ENCODE results near the gene CNTNAP5. TPM values are rescaled to one million over a fixed set of nuclear protein-coding genes. Genes with fewer than 3 reads are reported as not detected.

Gene CNTNAP5
- total and polyA plus RNA-seq, 3 donors from 2014 or later, result 0.29 to 0.39 (median 0.31) TPM

DNA sequence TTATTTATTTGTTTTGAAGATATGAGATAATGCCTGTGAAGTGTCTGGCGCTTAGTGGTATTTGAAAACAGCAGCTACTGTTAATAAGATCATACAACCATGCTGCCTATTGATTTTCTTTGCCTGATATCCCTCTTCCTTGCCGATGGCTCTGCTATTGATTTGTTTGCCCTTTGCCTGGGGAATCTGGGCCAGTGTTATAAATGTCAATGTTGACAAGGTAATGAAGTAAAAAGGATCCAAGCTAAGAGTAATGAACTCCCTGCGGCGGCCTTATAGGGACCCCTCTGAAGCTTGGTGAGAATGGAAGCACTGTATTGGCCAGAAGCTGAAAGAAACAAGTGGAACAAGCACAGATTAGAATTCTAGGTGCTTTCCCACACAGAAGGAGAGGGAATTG is 854.6 kb downstream of the CNTNAP5 start:
- WGBS, 2 donors, result 87 to 88% methylated on average over 4 of the region's 4 CpGs
- H3K4me3 ChIP-seq, result no peak overlapping the region
- no peak for DNase-seq
- TF ChIP-seq POLR2A (IDR thresholded peaks at IDR 0.05), result no peak
- TF ChIP-seq CTCF (IDR thresholded peaks at IDR 0.05), result no peak
- intact Hi-C loops (cut with DNase I; ENCODE audit: low total_unique reads), result no loop called here
- H3K36me3 ChIP-seq (ENCODE audit: low read depth, missing control alignments), result no peaks in the 10 kb centered on the region
- no peaks in the 10 kb centered on the region for H3K4me1 ChIP-seq
- no peak overlapping the region for H3K27ac ChIP-seq
- no peaks in the 10 kb centered on the region for H3K27me3 ChIP-seq
- H3K9me3 ChIP-seq, result no peaks in the 10 kb centered on the region

GRCh38 chr2:124880995-124881394 is 855.9 kb downstream of the CNTNAP5 start:
- H3K9me3 ChIP-seq, result no peaks in the 10 kb centered on the region
- intact Hi-C loops (cut with DNase I; ENCODE audit: low total_unique reads), result no loop called here
- H3K4me1 ChIP-seq, result no peaks in the 10 kb centered on the region
- no peak overlapping the region for H3K4me3 ChIP-seq
- peak; percentile 33 for DNase-seq
- TF ChIP-seq CTCF (IDR thresholded peaks at IDR 0.05) (no peak), POLR2A (IDR thresholded peaks at IDR 0.05) (no peak)
- no peaks in the 10 kb centered on the region for H3K27me3 ChIP-seq
- H3K36me3 ChIP-seq (ENCODE audit: low read depth, missing control alignments), result no peaks in the 10 kb centered on the region
- H3K27ac ChIP-seq, result no peak overlapping the region
- WGBS, 2 donors, result 45 to 49% methylated on average over 2 of the region's 2 CpGs

GRCh38 chr2:124882423-124882822 is 857.3 kb downstream of the CNTNAP5 start:
- no peaks in the 10 kb centered on the region for H3K36me3 ChIP-seq (ENCODE audit: low read depth, missing control alignments)
- H3K4me1 ChIP-seq, result no peaks in the 10 kb centered on the region
- no peak overlapping the region for H3K4me3 ChIP-seq
- no peak for TF ChIP-seq POLR2A (IDR thresholded peaks at IDR 0.05)
- no peak for TF ChIP-seq CTCF (IDR thresholded peaks at IDR 0.05)
- intact Hi-C loops (cut with DNase I; ENCODE audit: low total_unique reads), result no loop called here
- DNase-seq, result no peak
- H3K27ac ChIP-seq, result no peak overlapping the region
- H3K9me3 ChIP-seq, result no peaks in the 10 kb centered on the region
- WGBS, 2 donors, result 65 to 68% methylated on average over 3 of the region's 3 CpGs
- no peaks in the 10 kb centered on the region for H3K27me3 ChIP-seq

- 88 to 98% methylated on average over 5 of the region's 5 CpGs for WGBS, 2 donors
- no peaks in the 10 kb centered on the region for H3K36me3 ChIP-seq (ENCODE audit: low read depth, missing control alignments)
- H3K4me1 ChIP-seq, result no peaks in the 10 kb centered on the region
- TF ChIP-seq POLR2A (IDR thresholded peaks at IDR 0.05) (no peak), CTCF (IDR thresholded peaks at IDR 0.05) (no peak)
- H3K4me3 ChIP-seq, result no peak overlapping the region
- no peak overlapping the region for H3K27ac ChIP-seq
- no peaks in the 10 kb centered on the region for H3K9me3 ChIP-seq
- intact Hi-C loops (cut with DNase I; ENCODE audit: low total_unique reads), result no loop called here
- no peak for DNase-seq
- H3K27me3 ChIP-seq, result no peaks in the 10 kb centered on the region
These were observed 858.5 kb downstream of the CNTNAP5 start for GRCh38 chr2:124883595-124883994.

GRCh38 chr2:124884315-124884714 is 859.2 kb downstream of the CNTNAP5 start:
- Histone ChIP-seq H3K27me3 (no peaks in the 10 kb centered on the region), H3K36me3 (ENCODE audit: low read depth, missing control alignments) (no peaks in the 10 kb centered on the region), H3K4me3 (no peak overlapping the region), H3K27ac (no peak overlapping the region), H3K4me1 (no peaks in the 10 kb centered on the region), H3K9me3 (no peaks in the 10 kb centered on the region)
- DNase-seq, result no peak
- intact Hi-C loops (cut with DNase I; ENCODE audit: low total_unique reads), result no loop called here
- TF ChIP-seq POLR2A (IDR thresholded peaks at IDR 0.05), result no peak
- TF ChIP-seq CTCF (IDR thresholded peaks at IDR 0.05), result no peak
- 32 to 42% methylated on average over 2 of the region's 2 CpGs for WGBS, 2 donors
